ENCODE measurements around the gene AP1G2. TPM values are rescaled to one million over a fixed set of nuclear protein-coding genes. Genes with fewer than 3 reads are reported as not detected.

Gene AP1G2
- total and polyA plus RNA-seq, 2 of the 13 experiments (the other 11 are each of a cell fraction or from before 2014, with no cell fraction given): 96.9 to 611 TPM

- peak; percentile 97 for TF ChIP-seq ZNF280B (CRISPR knock-in tag; IDR thresholded peaks at IDR 0.05; ENCODE audit: borderline replicate concordance)
- peak; percentile 89; the same call in 1 of the 2 replicates for TF ChIP-seq FOXP4 (CRISPR knock-in tag; IDR thresholded peaks at IDR 0.05)
- peak; percentile 83 for TF ChIP-seq KDM1A (CRISPR knock-in tag; IDR thresholded peaks at IDR 0.05)
- 0 out of 2 replicates have a peak, but pooled peaks have one; percentile 87 for TF ChIP-seq GTF3A (CRISPR knock-in tag; conservative IDR thresholded peaks at IDR 0.05)
- no peak for TF ChIP-seq TGIF2 (CRISPR knock-in tag; IDR thresholded peaks at IDR 0.05)
- TF ChIP-seq ZNF33B (CRISPR knock-in tag; IDR thresholded peaks at IDR 0.05): no peak; the same call in 1 of the 2 replicates
- TF ChIP-seq NR1H2 (CRISPR knock-in tag; IDR thresholded peaks at IDR 0.05; ENCODE audit: borderline replicate concordance, low read depth): no peak
- peak; percentile 80 for TF ChIP-seq STAT5B (CRISPR knock-in tag; IDR thresholded peaks at IDR 0.05)
- TF ChIP-seq BRF2 (CRISPR knock-in tag; IDR thresholded peaks at IDR 0.05): peak; percentile 91
- TF ChIP-seq HMGA1 (CRISPR knock-in tag; conservative IDR thresholded peaks at IDR 0.05): no peak
- peak; percentile 96 for TF ChIP-seq SAFB2 (CRISPR knock-in tag; IDR thresholded peaks at IDR 0.05; ENCODE audit: borderline replicate concordance, low read depth)
- TF ChIP-seq KAT8 (CRISPR knock-in tag; IDR thresholded peaks at IDR 0.05): peak; percentile 92
- peak; percentile 98 for TF ChIP-seq TOPORS (CRISPR knock-in tag; IDR thresholded peaks at IDR 0.05)
- no peak for TF ChIP-seq EZH2 (conservative IDR thresholded peaks at IDR 0.05; ENCODE audit: low read depth, low read length)
- TF ChIP-seq ZNF563 (CRISPR knock-in tag; IDR thresholded peaks at IDR 0.05): peak; percentile 80; the same call in 1 of the 2 replicates
- no peak for TF ChIP-seq GLMP (CRISPR knock-in tag; IDR thresholded peaks at IDR 0.05; ENCODE audit: borderline replicate concordance)
- no peak for TF ChIP-seq REL (CRISPR knock-in tag; conservative IDR thresholded peaks at IDR 0.05)
- TF ChIP-seq FLYWCH1 (CRISPR knock-in tag; IDR thresholded peaks at IDR 0.05): no peak
- no peak for TF ChIP-seq HNRNPL (IDR thresholded peaks at IDR 0.05; ENCODE audit: low read depth, low read length)
- peak; percentile 90; the same call in 1 of the 2 replicates for TF ChIP-seq ZNF567 (CRISPR knock-in tag; IDR thresholded peaks at IDR 0.05; ENCODE audit: borderline replicate concordance)
- no peak for TF ChIP-seq TIGD3 (CRISPR knock-in tag; IDR thresholded peaks at IDR 0.05; ENCODE audit: borderline replicate concordance)
- TF ChIP-seq DBP (CRISPR knock-in tag; IDR thresholded peaks at IDR 0.05; ENCODE audit: not compliant biosample characterization): no peak
Measured at GRCh38 chr14:23588884-23589598, 21.4 kb upstream of the AP1G2 start (continued).
